GM19395 (cell line): Measurements from ENCODE around the gene CYP27A1.

Experiments used
- ATAC-seq: cut with Tn5 transposase; IDR thresholded peaks from one replicate; pipeline ENCODE4 v1.9.1; 2021; ENCODE audit warnings: mild to moderate bottlenecking, moderate library complexity; ENCODE audit not compliant: unreplicated experiment

Gene CYP27A1

GRCh38 chr2:218781691-218782527 lies at the start of gene CYP27A1:
Gene CYP27A1 (plus strand): TSS chr2:218782147. CDS start chr2:218782183, 36 bp downstream.
- ATAC-seq, result no peak

GRCh38 chr2:218732761-218733158 lies 49.2 kb upstream of the CYP27A1 start:
- no peak for ATAC-seq

DNA sequence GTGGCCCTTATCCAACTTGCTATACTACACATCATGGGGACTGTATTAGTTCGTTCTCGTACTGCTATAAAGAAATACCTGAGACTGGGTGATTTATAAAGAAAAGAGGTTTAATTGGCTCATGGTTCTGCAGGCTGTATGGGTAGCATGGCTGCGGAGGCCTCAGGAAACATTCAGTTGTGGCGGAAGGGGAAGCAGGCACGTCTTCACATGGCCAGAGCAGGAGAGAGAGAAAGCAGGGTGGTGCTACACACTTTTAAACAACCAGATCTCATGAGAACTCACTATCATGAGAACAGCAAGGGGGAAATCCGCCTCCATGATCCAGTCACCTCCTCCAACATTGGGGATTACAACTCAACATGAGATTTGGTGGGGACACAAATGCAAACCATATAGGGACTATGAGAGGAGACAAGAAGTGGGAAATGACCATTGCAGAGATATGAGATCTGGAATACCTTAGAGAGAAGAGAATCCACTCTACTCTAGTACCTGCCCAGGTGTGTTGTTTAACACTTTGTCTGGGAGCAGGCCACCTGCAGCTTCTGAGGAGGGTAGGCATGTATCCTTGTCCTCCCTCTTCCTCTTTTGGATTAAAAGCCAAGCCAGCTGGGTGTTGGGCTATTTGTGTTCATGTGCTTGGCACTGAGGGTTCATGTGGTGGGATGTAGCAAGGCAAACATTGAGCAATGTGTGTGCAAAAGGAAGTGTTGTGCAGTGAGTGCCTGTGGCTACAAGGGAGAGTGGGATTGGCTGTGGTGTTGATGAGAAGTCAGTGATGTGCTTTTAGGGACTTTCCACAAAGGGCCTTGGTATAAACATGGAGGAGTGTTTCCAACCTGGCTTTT lies 48.6 kb upstream of the CYP27A1 start:
- no peak for ATAC-seq

DNA sequence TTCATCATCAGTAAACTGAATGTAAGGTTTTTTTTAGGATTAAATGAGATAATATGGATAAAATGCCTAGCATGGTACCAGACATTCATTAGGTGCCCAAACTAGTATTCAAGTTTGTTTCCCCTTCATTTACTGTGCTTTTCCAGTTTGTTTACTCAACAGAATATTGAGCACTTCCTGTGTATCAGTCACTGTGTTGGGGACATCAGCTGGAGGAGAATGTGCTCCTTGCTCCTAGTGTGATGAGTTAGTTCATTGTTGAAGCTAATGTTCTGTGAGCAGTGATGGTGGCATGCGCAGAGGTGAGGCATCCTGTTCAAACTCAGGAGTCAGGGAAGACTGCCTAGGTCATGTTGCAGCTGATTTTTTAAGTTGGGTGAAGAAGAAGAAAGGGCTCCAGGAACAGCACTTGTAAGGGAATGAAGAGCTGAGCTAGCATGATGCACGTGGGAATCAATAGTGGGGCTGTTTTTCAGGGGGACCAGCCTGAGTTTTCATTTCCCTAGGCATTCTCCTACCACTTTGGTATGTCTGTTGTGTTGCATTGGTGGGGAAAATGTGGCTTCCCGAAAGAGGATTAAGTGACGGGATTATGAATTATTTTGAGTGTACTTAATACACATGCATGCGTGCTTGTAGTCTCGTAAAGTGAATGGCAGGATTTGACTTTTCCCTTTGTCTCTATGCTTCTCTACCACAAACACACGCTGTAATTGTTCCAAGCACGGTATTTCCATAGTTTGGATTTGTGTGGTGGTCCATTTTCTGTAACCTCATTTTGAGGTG lies 47.6 kb upstream of the CYP27A1 start:
- ATAC-seq, result no peak

DNA sequence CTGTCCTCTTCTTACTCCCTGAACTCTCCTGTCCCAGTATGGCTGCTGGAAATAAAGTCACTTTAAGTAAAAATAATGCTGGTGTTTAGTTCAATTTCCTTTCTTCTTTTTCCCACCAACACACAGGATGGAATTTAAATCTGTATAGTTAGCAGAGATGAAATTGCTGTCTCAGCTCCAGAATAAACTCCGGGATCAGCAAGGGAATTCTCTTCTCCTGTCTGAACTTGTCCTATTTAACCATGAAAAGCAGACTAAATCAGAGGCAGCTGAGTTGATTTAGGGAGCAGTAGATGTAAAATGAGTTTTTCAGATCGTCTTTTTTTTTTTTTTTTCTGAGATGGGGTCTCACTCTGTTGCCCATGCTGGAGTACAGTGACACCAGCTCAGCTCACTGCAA lies 45.4 kb upstream of the CYP27A1 start:
- ATAC-seq, result no peak

DNA sequence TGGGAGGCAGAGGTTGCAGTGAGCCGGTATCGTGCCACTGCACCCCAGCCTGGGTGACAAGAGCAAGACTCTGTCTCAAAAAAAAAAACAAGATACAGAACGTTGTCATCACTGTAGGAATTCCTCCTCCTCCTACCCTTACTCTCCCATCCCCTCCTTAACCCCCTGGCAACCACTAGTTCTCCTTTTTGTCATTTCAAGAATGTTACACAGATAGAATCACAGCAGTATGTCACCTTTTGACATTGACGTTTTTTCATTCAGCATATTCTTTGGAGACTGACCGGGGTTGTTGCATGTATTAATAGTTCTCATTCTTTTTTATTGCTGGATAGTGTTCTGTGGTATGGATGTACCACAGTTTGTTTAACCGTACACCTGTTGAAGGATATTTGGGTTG lies 38.9 kb upstream of the CYP27A1 start:
- no peak for ATAC-seq

- ATAC-seq, result no peak
These were observed 37.3 kb upstream of the CYP27A1 start for GRCh38 chr2:218744615-218745014.

DNA sequence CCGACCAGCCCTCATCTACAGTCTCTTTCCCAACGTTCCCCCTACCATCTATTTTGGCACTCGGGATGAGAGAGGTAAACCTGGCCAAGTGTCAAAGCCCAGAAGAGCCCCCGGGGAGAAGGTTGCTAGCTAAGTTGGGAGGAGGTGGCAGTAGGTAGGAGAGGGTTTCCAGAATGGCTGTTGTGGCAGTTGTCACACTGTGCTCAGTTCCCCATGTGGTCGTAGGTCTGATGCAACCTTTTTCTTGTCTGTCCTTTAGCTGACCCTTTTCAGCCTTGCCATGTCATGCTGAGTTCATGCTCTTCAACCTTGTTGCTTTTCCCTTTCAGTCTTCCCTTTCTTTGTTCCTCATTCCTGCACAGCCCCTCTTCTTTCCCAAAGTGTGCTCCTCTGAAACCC lies 36.8 kb upstream of the CYP27A1 start:
- no peak for ATAC-seq

- ATAC-seq, result no peak
These were observed 36.1 kb upstream of the CYP27A1 start for GRCh38 chr2:218745559-218746469.

DNA sequence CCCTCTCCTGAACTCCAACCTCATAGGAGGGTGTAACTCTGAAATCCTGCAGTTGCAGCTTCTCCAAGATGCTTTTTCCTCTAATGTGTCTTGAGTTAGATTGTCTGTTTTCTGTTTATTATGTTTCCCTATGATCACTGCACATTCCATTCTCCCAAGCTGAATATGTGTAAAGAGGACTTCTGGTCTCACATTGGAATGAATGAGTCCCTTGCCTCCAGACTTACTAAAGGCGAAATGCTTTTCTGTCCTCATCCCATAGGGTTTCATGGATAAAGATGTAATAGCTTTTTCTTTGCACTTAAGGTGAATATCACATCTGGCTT lies 35.5 kb upstream of the CYP27A1 start:
- ATAC-seq, result no peak

GRCh38 chr2:218746960-218747359 lies 35.0 kb upstream of the CYP27A1 start:
- no peak for ATAC-seq

- no peak for ATAC-seq
These were observed 33.1 kb upstream of the CYP27A1 start for GRCh38 chr2:218748741-218749441.

GRCh38 chr2:218754201-218754600 lies 27.7 kb upstream of the CYP27A1 start:
- no peak for ATAC-seq

DNA sequence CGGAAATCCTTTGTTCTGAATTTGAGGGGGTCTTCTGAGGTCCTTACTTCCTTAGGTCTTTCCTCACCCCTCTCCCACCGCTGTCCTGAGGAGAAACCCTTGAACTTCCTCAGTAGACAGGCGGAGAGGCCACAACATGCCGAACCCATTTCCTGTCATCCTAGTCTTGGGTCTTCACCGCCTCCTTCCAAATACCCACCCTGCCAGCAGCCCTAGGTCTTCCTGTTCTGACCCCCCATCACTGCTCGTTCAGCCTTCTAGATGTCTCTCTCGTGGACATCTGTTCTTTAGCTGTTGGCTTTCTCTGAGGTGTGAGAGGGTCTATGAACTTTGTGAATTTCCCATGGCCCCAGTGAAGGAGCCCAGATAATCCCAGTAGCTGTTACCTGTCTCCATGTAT lies 27.2 kb upstream of the CYP27A1 start:
- ATAC-seq, result no peak

DNA sequence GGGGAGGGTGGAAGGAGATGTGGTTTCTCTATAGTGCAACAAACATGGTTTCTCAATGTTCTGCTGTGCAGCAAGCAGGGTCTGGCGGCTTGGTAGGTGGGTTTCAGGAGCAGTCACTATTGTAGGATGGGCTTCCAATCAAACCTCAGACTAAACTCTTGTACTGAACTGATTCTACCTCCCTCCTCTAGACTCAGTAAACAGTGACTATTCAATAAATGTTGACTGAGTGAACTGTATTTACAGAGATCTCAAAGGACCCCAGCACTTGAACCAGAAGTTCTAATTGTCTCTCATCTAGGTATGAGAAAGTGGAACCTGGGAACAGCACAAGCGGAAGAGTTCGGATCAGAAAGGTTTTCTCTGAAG lies 26.8 kb upstream of the CYP27A1 start:
- no peak for ATAC-seq

- no peak for ATAC-seq
These were observed 26.2 kb upstream of the CYP27A1 start for GRCh38 chr2:218755567-218756404.

- ATAC-seq, result no peak
These were observed 25.2 kb upstream of the CYP27A1 start for GRCh38 chr2:218756599-218757377.

DNA sequence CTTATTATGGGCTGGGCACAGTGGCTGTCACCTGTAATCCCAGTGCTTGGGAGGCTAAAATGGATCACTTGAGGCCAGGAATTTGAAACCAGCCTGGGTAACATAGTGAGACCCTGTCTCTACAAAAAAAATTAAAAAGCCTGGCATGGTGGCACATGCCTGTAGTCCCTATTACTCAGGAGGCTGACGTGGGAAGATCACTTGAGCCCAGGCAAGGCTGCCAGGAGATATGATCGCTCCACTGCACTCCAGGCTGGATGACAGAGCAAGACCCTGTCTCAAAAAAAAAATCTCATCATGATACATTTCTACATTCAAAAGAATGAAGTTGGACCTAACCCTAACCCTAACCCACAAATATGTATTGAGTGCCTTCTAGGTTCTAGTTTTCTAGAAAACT lies 20.2 kb upstream of the CYP27A1 start:
- ATAC-seq, result no peak
